IMR-90 (cell line): ENCODE results near the gene NUDT1. TPM values are rescaled to one million over a fixed set of nuclear protein-coding genes. Genes with fewer than 3 reads are reported as not detected.

Experiments used
- ATAC-seq: fragments of 200-7000 bp; cut with Tn5 transposase; 2 replicates; pipeline ENCODE4 v1.9.1; 2020; ENCODE audit warnings: low read depth, mild to moderate bottlenecking, moderate library complexity
- BruUV-seq: library from RNA; stranded (reverse); fragments of 400-500 nt; replicated peaks from 2 replicates; lab custom pipeline; 2021; lab: Mats Ljungman, UMichigan
- CTCF ChIA-PET: fragments of 300-600 bp; formaldehyde crosslinking; extraction: SDS; loops from one replicate; lab custom pipeline; 2021; ENCODE audit warnings: antibody characterized with exemption; lab: Yijun Ruan, JAX
- POLR2A ChIA-PET: fragments of 300-600 bp; sonication (Branson Sonifier 250); formaldehyde crosslinking; loops from one replicate; lab custom pipeline; 2022; ENCODE audit warnings: antibody characterized with exemption; ENCODE audit not compliant: unreplicated experiment; lab: Charles Lee
- DNase-seq: peaks from one replicate; pipeline ENCODE4 v3.0.0; 2013
- H2AFZ ChIP-seq: replicated peaks from 2 replicates; pipeline ENCODE3; 2013; ENCODE audit warnings: low read length, mild to moderate bottlenecking; ENCODE audit not compliant: poor library complexity
- H2AK5ac ChIP-seq: 2 replicates; pipeline ENCODE4 v1.6.1; 2013; ENCODE audit warnings: low read depth, low read length, inconsistent platforms
- H2AK9ac ChIP-seq: replicated peaks from 2 replicates; pipeline ENCODE3; 2013; ENCODE audit warnings: mild to moderate bottlenecking, low read depth, low read length, moderate library complexity; ENCODE audit not compliant: poor library complexity
- H2BK120ac ChIP-seq: 2 replicates; pipeline ENCODE4 v1.6.1; 2013; ENCODE audit warnings: low read depth, low read length, inconsistent platforms
- H2BK15ac ChIP-seq: 3 replicates; pipeline ENCODE4 v1.6.1; 2013; ENCODE audit warnings: low read depth, low read length, inconsistent platforms
- H2BK20ac ChIP-seq: 2 replicates; pipeline ENCODE4 v1.6.1; 2013; ENCODE audit warnings: low read depth, mild to moderate bottlenecking, inconsistent platforms, low read length, moderate library complexity
- H2BK5ac ChIP-seq: 2 replicates; pipeline ENCODE4 v1.6.1; 2013; ENCODE audit warnings: mild to moderate bottlenecking, low read depth, low read length, inconsistent platforms; ENCODE audit not compliant: poor library complexity, severe bottlenecking
- H3K14ac ChIP-seq: replicated peaks from 2 replicates; pipeline ENCODE4 v1.6.1; 2013; ENCODE audit warnings: low read depth, low read length, inconsistent platforms
- H3K18ac ChIP-seq: 2 replicates; pipeline ENCODE4 v1.6.1; 2013; ENCODE audit warnings: low read depth, low read length, control low read depth
- H3K23ac ChIP-seq: 2 replicates; pipeline ENCODE4 v1.6.1; 2013; ENCODE audit warnings: low read depth, low read length, inconsistent platforms
- H3K27ac ChIP-seq: 2 replicates; pipeline ENCODE4 v1.5.1; 2013; ENCODE audit warnings: mild to moderate bottlenecking, control low read depth, low read length; ENCODE audit not compliant: insufficient read depth
- H3K27me3 ChIP-seq: 2 replicates; pipeline ENCODE4 v1.6.1; 2013; ENCODE audit warnings: low read length; ENCODE audit not compliant: control insufficient read depth, insufficient read depth
- H3K36me3 ChIP-seq: 2 replicates; pipeline ENCODE4 v1.6.1; 2013; ENCODE audit warnings: low read length, mixed read lengths; ENCODE audit not compliant: control insufficient read depth, insufficient read depth
- H3K4ac ChIP-seq: 2 replicates; pipeline ENCODE4 v1.6.1; 2013; ENCODE audit warnings: low read depth, low read length, inconsistent platforms
- H3K4me1 ChIP-seq: 2 replicates; pipeline ENCODE4 v1.6.1; 2013; ENCODE audit warnings: low read length, mixed read lengths; ENCODE audit not compliant: control insufficient read depth, insufficient read depth
- H3K4me2 ChIP-seq: 2 replicates; pipeline ENCODE4 v1.6.1; 2013; ENCODE audit warnings: low read depth, mild to moderate bottlenecking, control low read depth, low read length, moderate library complexity
- H3K4me3 ChIP-seq: 2 replicates; pipeline ENCODE4 v1.5.1; 2013; ENCODE audit warnings: low read depth, mild to moderate bottlenecking, control low read depth, low read length, moderate library complexity; ENCODE audit not compliant: insufficient read depth
- H3K56ac ChIP-seq: 2 replicates; pipeline ENCODE4 v1.6.1; 2013; ENCODE audit warnings: low read length, inconsistent platforms; ENCODE audit not compliant: insufficient read depth; ENCODE audit errors: extremely low read depth
- H3K79me1 ChIP-seq, 2 experiments: 2 replicates each; pipeline ENCODE4 v1.6.1; 2013; ENCODE audit warnings: low read length in 2 of 2, inconsistent platforms in 1 of 2, low read depth in 1 of 2
- H3K9ac ChIP-seq: 2 replicates; pipeline ENCODE4 v1.6.1; 2013; ENCODE audit warnings: low read depth, low read length, control low read depth
- H3K9me1 ChIP-seq: 2 replicates; pipeline ENCODE4 v1.6.1; 2013; ENCODE audit warnings: low read length, inconsistent platforms; ENCODE audit not compliant: insufficient read depth
- H3K9me3 ChIP-seq: 2 replicates; pipeline ENCODE4 v1.6.1; 2013; ENCODE audit warnings: low read length; ENCODE audit not compliant: control insufficient read depth, insufficient read depth
- H4K20me1 ChIP-seq: 2 replicates; pipeline ENCODE4 v1.6.1; 2013; ENCODE audit warnings: low read length, inconsistent platforms; ENCODE audit not compliant: insufficient read depth
- H4K5ac ChIP-seq: 2 replicates; pipeline ENCODE4 v1.6.1; 2013; ENCODE audit warnings: mild to moderate bottlenecking, low read depth, low read length, control low read depth
- H4K8ac ChIP-seq, 2 experiments: 2 replicates each; pipeline ENCODE4 v1.6.1; 2013; ENCODE audit warnings: low read depth in 2 of 2, low read length in 2 of 2, control low read depth in 1 of 2, inconsistent platforms in 1 of 2
- H4K91ac ChIP-seq: 2 replicates; pipeline ENCODE4 v1.6.1; 2013; ENCODE audit warnings: low read depth, low read length, inconsistent platforms; ENCODE audit not compliant: insufficient read depth
- CEBPB ChIP-seq: IDR thresholded peaks from 2 replicates; pipeline ENCODE4 v1.6.1; 2012; ENCODE audit warnings: low read depth, low read length, improper control_type of control experiment
- CHD1 ChIP-seq: IDR thresholded peaks from 2 replicates; pipeline ENCODE4 v1.6.1; 2012; ENCODE audit warnings: low read depth, low read length, improper control_type of control experiment
- CTCF ChIP-seq: conservative IDR thresholded peaks from 2 replicates; pipeline ENCODE4 v1.5.1; 2012; ENCODE audit warnings: mild to moderate bottlenecking, low read depth, low read length, improper control_type of control experiment
- FOS ChIP-seq: fragments of 150-350 bp; IDR thresholded peaks from 2 replicates; pipeline ENCODE4 v1.6.1; 2016; ENCODE audit warnings: low read depth, low read length
- MAFK ChIP-seq: IDR thresholded peaks from 2 replicates; pipeline ENCODE4 v1.6.1; 2012; ENCODE audit warnings: low read depth, low read length, improper control_type of control experiment
- MAZ ChIP-seq: IDR thresholded peaks from 2 replicates; pipeline ENCODE4 v1.6.1; 2012; ENCODE audit warnings: low read depth, mild to moderate bottlenecking, low read length, improper control_type of control experiment, moderate library complexity, borderline replicate concordance
- MXI1 ChIP-seq: IDR thresholded peaks from 2 replicates; pipeline ENCODE4 v1.6.1; 2012; ENCODE audit warnings: low read depth, mild to moderate bottlenecking, low read length, moderate library complexity, borderline replicate concordance
- POLR2A ChIP-seq: IDR thresholded peaks from 2 replicates; pipeline ENCODE4 v1.6.1; 2012; ENCODE audit warnings: mild to moderate bottlenecking, low read depth, low read length
- RAD21 ChIP-seq: IDR thresholded peaks from 2 replicates; pipeline ENCODE4 v1.6.1; 2012; ENCODE audit warnings: low read length, improper control_type of control experiment
- RCOR1 ChIP-seq: IDR thresholded peaks from 2 replicates; pipeline ENCODE4 v1.6.1; 2012; ENCODE audit warnings: mild to moderate bottlenecking, low read length, improper control_type of control experiment; ENCODE audit not compliant: insufficient replicate concordance
- SMC3 ChIP-seq: fragments of 150-350 bp; IDR thresholded peaks from 2 replicates; pipeline ENCODE4 v1.6.1; 2016; ENCODE audit warnings: low read depth, mild to moderate bottlenecking, antibody characterized with exemption, low read length, moderate library complexity
- USF2 ChIP-seq: fragments of 150-350 bp; IDR thresholded peaks from 2 replicates; pipeline ENCODE4 v1.6.1; 2017; ENCODE audit warnings: mild to moderate bottlenecking, antibody characterized with exemption, low read length, low read depth
- WGBS, 2 experiments: methylation state at CpG; one replicate each; pipeline versions ENCODE4 v1.1.5 to v1.1.7; 2013; ENCODE audit warnings: missing lambda C conversion rate in 2 of 2; ENCODE audit not compliant: insufficient read length in 1 of 2; ENCODE audit errors: extremely low coverage in 2 of 2; 5-methylcytosine and 5-hydroxymethylcytosine counted together
- dilution Hi-C: fragments of 300-500 bp; cut with HindIII; formaldehyde crosslinking; loops from one replicate; pipeline ENCODE4 v1.14.3; 2018; ENCODE audit warnings: low sequenced_read_pairs; ENCODE audit not compliant: unreplicated experiment
- in situ Hi-C: fragments of 300-500 bp; cut with MboI; formaldehyde crosslinking; loops from 3 replicates; pipeline ENCODE4 v1.14.3; 2019; ENCODE audit warnings: low sequenced_read_pairs, inconsistent platforms, mixed read lengths
- intact Hi-C: fragments of 100-400 bp; cut with micrococcal nuclease; formaldehyde crosslinking; loops from 2 replicates; pipeline ENCODE4 v1.10.0; 2022
- polyA plus RNA-seq, 3 experiments: library from polyadenylated mRNA; depleted of rRNA; stranded (reverse); fragments of >200 nt; gene quantifications; 2 replicates each; pipeline ENCODE4 v1.2.3, GENCODE V29; 2012; ENCODE audit warnings: low replicate concordance in 1 of 3
- total RNA-seq: library from RNA; depleted of rRNA; stranded (reverse); fragments of >200 nt; gene quantifications from 2 replicates; pipeline ENCODE4 v1.2.3, GENCODE V29; 2012

The NUDT1 gene
- total and polyA plus RNA-seq, 2 of the 4 experiments (the other 2 are of a cell fraction) = 33.4 to 49.1 TPM

- no peak overlapping the region for H2AK9ac ChIP-seq
- no peak overlapping the region for H3K27ac ChIP-seq
- no peak overlapping the region for H4K91ac ChIP-seq
- H3K4me3 ChIP-seq = no peak overlapping the region
- no peak overlapping the region for H2BK5ac ChIP-seq
- H2BK120ac ChIP-seq = no peak overlapping the region
- no peaks in the 10 kb centered on the region for H3K9me3 ChIP-seq
- peaks cover 9% of the 10 kb centered on the region for H4K20me1 ChIP-seq
- H3K36me3 ChIP-seq = peaks cover 12% of the 10 kb centered on the region; the same call in 1 of the 2 replicates
- H2AFZ ChIP-seq = no peak overlapping the region
- POLR2A ChIA-PET = no interaction called here
- H3K56ac ChIP-seq = no peak overlapping the region
- intact Hi-C loops (no loop called here), in situ Hi-C loops (no loop called here), dilution Hi-C loops (no loop called here)
- BruUV-seq = no TSS peak
- no peak overlapping the region for H2BK15ac ChIP-seq
- DNase-seq = no peak
- no peak overlapping the region for H3K23ac ChIP-seq
- H3K79me1 ChIP-seq = peaks cover 10 to 34% of the 10 kb centered on the region in 2 experiments
- no peak overlapping the region for H3K18ac ChIP-seq
- H2AK5ac ChIP-seq = no peak overlapping the region
- 95% methylated on average over 4 of the region's 11 CpGs; no CpG with 5 or more reads in 1 of the 2 experiments for WGBS, 2 experiments
- H3K4me2 ChIP-seq = no peak overlapping the region
- no peaks in the 10 kb centered on the region for H3K9me1 ChIP-seq
- no peak overlapping the region for H3K14ac ChIP-seq
- no peak overlapping the region for H3K9ac ChIP-seq
- no peak overlapping the region for H3K4ac ChIP-seq
- no peak for ATAC-seq
- peaks cover 7% of the 10 kb centered on the region; the same call in 1 of the 2 replicates for H3K4me1 ChIP-seq
- H3K27me3 ChIP-seq = no peaks in the 10 kb centered on the region
- H4K5ac ChIP-seq = no peak overlapping the region
- H2BK20ac ChIP-seq = no peak overlapping the region
- no peak overlapping the region for H4K8ac ChIP-seq
- TF ChIP-seq CEBPB (no peak), SMC3 (no peak), FOS (no peak), USF2 (no peak), MAZ (no peak), MXI1 (no peak), CHD1 (no peak), RCOR1 (no peak), MAFK (no peak), POLR2A (no peak), RAD21 (no peak), CTCF (no peak)
- CTCF ChIA-PET = no interaction called here
Measured at GRCh38 chr7:2278026-2278425, 36.0 kb downstream of the NUDT1 start.
